NCI-H1930 (cell line): ENCODE data around the gene MED9.

ENCODE experiments used
- DNase-seq, 2 experiments: peaks; one replicate each; lab custom pipeline; 2025; lab: John Stamatoyannopoulos, UW

The MED9 gene

DNA sequence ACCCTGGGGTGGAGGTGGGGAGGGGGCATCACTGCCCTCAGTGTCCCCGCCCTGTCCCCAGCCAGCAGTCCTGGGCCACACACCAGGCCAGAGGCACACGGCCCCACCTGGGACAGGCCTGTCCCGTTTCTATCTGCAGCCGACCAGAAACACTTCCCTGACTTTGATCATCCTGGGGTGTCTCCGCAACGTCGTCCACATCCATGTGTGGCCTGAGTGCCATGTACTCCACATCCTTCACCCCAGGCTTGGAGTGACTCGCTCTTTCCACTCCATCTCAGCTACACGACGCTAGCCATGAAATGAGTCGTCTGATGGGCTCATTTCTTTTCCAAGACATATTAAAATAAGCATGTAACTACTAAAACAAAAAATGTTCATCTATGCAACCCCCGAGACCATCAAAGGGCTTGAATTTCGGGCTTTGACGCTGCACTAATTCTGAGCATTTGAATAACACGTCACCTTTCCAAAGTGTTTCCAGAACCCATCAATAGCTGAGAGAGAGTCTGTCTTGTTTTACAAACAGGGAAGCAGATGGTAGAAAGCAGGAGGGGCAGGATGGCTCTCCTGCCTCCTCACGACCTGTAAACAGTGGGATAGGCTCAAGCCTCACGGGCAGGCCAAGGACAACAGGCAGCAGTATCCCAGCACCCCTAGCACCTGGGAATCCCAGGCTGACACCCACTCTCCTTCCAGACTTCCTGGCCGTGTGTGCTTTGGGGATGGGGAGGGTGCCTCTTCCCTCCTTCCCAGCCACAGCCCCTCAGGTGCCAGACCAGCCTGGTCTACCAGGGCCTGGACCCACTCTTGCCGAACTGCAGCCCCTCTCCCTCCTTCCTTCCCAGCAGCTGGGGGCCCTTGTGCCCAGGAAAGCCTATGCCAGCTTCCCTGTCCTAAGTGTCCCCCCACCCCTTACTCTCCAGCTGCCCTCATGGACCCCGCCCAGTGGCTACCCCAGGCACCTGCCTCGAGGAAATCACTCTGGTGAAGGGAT is 39.4 kb downstream of the MED9 start:
- DNase-seq: no peak

GRCh38 chr17:17516941-17517720 is 40.3 kb downstream of the MED9 start:
- DNase-seq: no peak

- DNase-seq: no peak
Observed at GRCh38 chr17:17518014-17518413, 41.2 kb downstream of the MED9 start.

DNA sequence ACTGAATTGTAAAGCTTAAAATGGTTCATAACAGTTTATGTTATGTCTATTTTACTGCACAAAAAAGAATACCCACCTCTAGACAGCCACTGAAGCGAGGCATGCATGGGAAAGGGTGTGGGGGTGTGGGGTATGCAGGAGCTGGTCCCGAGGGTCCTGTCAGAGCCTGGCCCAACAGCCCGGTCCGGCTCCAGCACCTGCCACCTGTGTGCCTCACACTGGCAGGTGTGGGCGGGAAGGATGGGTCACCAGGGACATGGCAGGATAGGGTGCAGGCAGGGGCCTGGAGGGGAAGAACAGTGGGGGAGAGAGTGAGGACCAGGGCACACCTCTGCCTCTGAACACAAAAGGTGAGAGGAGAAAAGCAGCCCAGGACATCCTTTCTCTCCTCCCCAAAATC is 42.2 kb downstream of the MED9 start:
- DNase-seq: no peak

- DNase-seq: no peak
Observed at GRCh38 chr17:17519886-17520285, 43.1 kb downstream of the MED9 start.

GRCh38 chr17:17520599-17521232 is 43.9 kb downstream of the MED9 start:
- DNase-seq: no peak

DNA sequence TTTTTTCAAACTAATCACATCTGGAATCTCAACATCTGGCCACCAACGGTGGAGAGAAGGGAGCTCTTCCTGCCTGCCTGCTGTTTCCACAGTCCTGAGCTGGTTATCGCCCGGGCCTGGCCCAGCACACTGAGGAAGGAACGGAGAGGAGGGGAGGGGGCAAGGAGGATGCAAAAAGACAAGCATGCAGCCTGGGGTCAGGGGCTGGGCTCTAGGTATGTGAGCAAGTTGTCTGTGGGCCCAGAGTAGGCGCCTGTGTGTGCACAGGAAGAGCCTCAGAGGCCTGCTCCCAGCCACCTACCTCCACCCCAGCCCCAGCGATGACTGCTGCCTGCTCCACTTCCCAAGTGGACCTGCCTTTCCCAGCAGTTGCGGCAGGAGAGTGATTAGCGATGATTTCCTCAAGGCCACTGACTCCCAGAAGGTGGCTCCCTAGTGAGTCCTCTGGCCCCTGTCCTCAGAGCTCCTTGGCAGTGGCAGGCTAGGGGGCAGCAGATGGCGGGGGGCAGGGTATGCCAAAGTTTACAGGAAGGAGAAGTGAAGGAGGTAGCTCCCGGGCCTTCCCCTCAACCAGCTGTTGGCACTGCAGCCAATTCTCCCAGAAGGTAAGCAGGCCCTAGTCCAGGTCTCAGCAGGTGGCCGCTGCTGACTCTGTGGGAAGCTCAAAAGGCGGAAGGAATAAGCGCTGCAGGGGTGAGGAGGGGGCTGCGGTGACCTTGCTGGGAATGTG is 46.4 kb downstream of the MED9 start:
- no peak for DNase-seq

GRCh38 chr17:17523731-17524490 is 47.1 kb downstream of the MED9 start:
- no peak for DNase-seq

- no peak for DNase-seq
Observed at GRCh38 chr17:17525311-17525710, 48.5 kb downstream of the MED9 start.

- DNase-seq: no peak
Observed at GRCh38 chr17:17525956-17526355, 49.2 kb downstream of the MED9 start.

- no peak for DNase-seq
Observed at GRCh38 chr17:17526369-17526768, 49.6 kb downstream of the MED9 start.

DNA sequence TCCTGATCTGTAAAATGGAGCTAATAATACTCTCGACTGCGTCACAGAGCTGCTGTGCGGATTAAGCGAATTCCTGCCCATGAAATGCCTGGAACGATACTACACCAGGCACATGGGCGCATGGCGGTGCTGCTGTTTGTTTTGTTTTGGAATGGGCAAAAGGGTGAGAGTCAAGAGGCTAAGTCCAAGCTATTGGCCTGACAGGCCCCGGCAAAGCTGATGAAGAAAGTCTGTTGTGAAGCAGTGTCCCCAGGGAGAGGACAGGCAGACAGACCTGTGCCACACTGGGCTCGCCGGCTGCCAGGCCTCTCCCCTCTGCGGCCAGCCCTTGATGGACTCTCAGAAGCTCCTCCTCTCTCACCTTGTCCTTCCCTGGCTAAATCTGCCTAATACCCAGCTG is 50.7 kb downstream of the MED9 start:
- no peak for DNase-seq

GRCh38 chr17:17527956-17528500 is 51.2 kb downstream of the MED9 start:
- DNase-seq: no peak

GRCh38 chr17:17528696-17529652 is 52.2 kb downstream of the MED9 start:
- DNase-seq: no peak

DNA sequence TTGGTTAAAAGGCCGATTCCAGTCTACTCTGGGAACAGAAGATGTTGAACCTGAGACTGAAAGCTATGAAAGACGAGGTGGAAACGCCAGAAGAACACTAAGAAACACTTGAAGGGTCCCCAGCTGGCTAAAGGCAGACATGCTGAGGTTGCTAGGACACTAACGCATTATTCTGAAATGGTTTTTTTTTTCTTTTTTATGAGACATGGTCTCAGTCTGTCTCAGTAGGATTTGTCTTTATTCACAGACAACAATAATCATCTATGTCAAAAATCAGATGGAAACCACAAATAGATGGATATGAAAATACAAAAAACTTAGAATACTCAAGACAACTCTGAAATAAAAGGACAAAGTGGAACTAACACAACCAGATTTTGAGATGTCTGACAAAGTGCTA is 54.4 kb downstream of the MED9 start:
- DNase-seq: no peak

- DNase-seq: no peak
Observed at GRCh38 chr17:17532991-17533390, 56.2 kb downstream of the MED9 start.

GRCh38 chr17:17533901-17534441 is 57.2 kb downstream of the MED9 start:
- DNase-seq: no peak

DNA sequence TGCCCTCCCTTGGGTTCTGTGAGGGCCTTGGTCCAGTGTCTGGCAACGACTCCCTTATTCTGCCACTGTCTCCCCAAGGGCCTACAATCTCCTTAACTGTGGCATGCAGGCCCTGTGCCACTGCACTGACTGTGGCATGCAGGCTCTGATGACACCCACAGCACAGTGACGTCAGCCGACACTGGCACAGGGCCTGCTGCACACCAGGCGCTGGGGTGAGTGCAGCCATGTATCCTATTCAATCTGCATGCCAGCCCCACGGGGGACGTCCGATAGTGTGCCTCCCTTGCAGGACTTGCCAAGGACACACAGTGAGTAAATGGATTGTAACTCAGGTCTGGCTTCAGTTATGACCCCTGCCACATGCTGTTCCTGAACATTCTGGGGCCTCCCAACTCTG is 59.2 kb downstream of the MED9 start:
- no peak for DNase-seq

DNA sequence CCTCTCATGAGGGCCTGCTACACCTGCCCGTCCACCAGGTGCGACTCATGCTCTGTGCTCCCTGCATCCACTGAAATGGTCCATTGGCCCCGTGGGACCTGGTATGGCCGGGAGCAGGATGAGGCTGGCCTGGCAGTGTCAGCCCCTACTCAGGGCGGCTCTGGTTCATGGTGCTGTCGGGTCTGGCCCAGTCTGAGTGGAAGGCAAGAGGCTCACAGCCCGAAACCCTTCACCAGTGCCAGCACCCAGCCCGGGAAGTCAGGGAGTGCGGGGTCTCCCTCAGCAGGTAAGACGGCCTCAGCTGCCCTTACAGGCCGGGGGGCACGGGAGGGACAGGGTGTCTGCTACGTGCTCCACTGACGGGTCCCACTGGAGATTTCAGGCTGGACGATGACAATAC is 59.9 kb downstream of the MED9 start:
- no peak for DNase-seq
